Gastroesophageal sphincter (tissue), 4 donors: ENCODE measurements around the gene LAMA3. TPM values are rescaled to one million over a fixed set of nuclear protein-coding genes. Genes with fewer than 3 reads are reported as not detected.

Experiments used
- ATAC-seq: fragments of 150-250 bp; one replicate; pipeline ENCODE4 v1.9.1; 2016; ENCODE audit warnings: mild to moderate bottlenecking, moderate library complexity
- H3K27ac ChIP-seq, 4 donors: fragments of 200-600 bp; sonication (generic) in 3 of 4; 1 replicate in 3 of 4; 2 replicates in 1 of 4; pipeline ENCODE4 v1.5.1; 2016 to 2019
- H3K27me3 ChIP-seq: fragments of 200-600 bp; sonication (generic); one replicate; pipeline ENCODE4 v1.5.1; 2019
- H3K36me3 ChIP-seq, 2 donors: fragments of 200-600 bp; sonication (generic); one replicate each; pipeline ENCODE4 v1.5.1; 2019; ENCODE audit warnings: control low read depth in 1 of 2
- H3K4me1 ChIP-seq, 3 donors: fragments of 200-600 bp; sonication (generic); 1 replicate in 2 of 3; 2 replicates in 1 of 3; pipeline ENCODE4 v1.5.1; 2016 to 2019; ENCODE audit warnings: control low read depth in 2 of 3
- H3K4me3 ChIP-seq, 2 donors: fragments of 200-600 bp; sonication (generic); one replicate each; pipeline ENCODE4 v1.5.1; 2019; ENCODE audit warnings: mild to moderate bottlenecking in 1 of 2, moderate library complexity in 1 of 2
- H3K9me3 ChIP-seq, 3 donors: fragments of 200-600 bp; sonication (generic); one replicate each; pipeline ENCODE4 v1.5.1; 2017 to 2019; ENCODE audit warnings: control low read depth in 2 of 3
- EP300 ChIP-seq: sonication (generic); formaldehyde crosslinking; IDR thresholded peaks from one replicate; pipeline ENCODE4 v1.6.1; 2017; ENCODE audit warnings: antibody characterized with exemption, mild to moderate bottlenecking
- POLR2A ChIP-seq, 2 donors: fragments of 450-650 bp; IDR thresholded peaks; one replicate each; pipeline ENCODE4 v1.6.1; 2017; ENCODE audit warnings: antibody characterized with exemption in 2 of 2, mild to moderate bottlenecking in 2 of 2, moderate library complexity in 1 of 2
- POLR2AphosphoS5 ChIP-seq: sonication (generic); formaldehyde crosslinking; IDR thresholded peaks from one replicate; pipeline ENCODE4 v1.6.1; 2017; ENCODE audit warnings: antibody characterized with exemption
- WGBS, 2 donors: methylation state at CpG; one replicate each; pipeline ENCODE4 v1.1.5; 2018; ENCODE audit warnings: low coverage in 1 of 2; 5-methylcytosine and 5-hydroxymethylcytosine counted together
- total RNA-seq, 4 donors: library from RNA; depleted of rRNA; stranded (reverse); fragments of >200 nt; gene quantifications; one replicate each; pipeline ENCODE4 v1.1.0, GENCODE V29; 2016
- TF ChIP-seq, protein P1 (sequence below), 4 experiments: fragments of 200-600 bp in 2 of 4; fragments of 450-650 bp in 2 of 4; sonication (generic) in 1 of 4; IDR thresholded peaks; one replicate each; pipeline ENCODE4 v1.5.1; 2017 to 2019; ENCODE audit warnings: antibody characterized with exemption in 4 of 4, mild to moderate bottlenecking in 2 of 4, moderate library complexity in 2 of 4

The LAMA3 gene
- total RNA-seq, 4 donors from 2014 or later = 8.3 to 13.5 (median 9.5) TPM

DNA sequence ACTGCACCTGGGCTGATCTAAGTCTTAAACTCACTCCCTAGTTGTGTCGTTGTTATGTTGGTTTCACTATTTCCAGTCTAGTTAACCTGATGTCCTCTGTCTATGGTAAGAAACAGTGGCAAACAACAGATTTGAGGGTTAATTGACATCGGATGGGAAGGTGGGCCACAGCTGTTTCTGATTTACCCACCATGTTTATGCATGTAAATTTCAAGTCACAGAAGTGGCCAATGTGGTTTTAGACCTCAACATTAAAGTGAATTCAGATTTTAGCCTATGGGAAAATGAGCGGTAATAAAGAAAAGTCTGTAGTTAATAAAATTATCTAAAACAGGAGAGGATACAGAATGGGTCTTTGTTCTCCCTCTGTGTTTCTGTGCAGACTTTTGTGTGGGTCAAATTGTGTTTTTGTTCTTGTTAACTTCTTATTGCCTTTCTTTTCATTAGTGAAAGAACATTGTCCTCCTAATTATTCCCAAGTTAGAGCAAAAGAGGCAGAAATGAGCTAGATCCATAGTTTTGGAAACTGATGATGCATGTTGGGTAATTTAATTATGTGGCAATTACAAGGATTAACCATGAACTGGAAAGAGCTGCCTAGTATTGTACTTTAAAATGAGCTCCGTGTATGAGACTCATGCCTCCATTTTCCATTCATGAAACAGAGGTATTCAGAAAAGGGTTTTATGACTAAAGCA lies 83.2 kb downstream of the LAMA3 start:
- TF ChIP-seq POLR2AphosphoS5 = no peak
- no peak for TF ChIP-seq POLR2A (IDR thresholded peaks at IDR 0.05)
- TF ChIP-seq, protein P1, sequence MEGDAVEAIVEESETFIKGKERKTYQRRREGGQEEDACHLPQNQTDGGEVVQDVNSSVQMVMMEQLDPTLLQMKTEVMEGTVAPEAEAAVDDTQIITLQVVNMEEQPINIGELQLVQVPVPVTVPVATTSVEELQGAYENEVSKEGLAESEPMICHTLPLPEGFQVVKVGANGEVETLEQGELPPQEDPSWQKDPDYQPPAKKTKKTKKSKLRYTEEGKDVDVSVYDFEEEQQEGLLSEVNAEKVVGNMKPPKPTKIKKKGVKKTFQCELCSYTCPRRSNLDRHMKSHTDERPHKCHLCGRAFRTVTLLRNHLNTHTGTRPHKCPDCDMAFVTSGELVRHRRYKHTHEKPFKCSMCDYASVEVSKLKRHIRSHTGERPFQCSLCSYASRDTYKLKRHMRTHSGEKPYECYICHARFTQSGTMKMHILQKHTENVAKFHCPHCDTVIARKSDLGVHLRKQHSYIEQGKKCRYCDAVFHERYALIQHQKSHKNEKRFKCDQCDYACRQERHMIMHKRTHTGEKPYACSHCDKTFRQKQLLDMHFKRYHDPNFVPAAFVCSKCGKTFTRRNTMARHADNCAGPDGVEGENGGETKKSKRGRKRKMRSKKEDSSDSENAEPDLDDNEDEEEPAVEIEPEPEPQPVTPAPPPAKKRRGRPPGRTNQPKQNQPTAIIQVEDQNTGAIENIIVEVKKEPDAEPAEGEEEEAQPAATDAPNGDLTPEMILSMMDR (IDR thresholded peaks at IDR 0.05) = no peak
- no peak for TF ChIP-seq EP300
- H3K27ac ChIP-seq = no peak overlapping the region

DNA sequence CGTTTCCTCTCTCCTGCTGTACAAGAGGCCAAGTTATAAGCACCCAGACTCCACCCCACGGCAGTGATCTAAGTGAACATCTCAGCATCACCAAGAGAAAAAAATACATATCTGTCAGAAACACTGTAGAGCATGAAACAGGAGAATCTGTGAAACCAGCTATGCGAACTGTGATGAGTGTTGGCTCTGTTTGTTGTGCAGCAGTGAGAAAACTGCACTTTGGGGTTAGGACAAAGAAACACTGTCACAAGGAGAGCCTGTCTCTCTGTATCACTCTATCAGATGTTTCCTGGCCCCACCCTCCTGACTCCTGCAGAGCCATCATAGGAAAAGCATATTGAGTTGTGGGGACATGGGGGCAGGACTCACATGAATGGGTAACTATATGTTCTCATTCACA lies 87.1 kb downstream of the LAMA3 start:
- Histone ChIP-seq H3K27ac (no peak overlapping the region), H3K9me3 (no peaks in the 10 kb centered on the region), H3K4me1 (peaks cover 0 to 14% (median 0%) of the 10 kb centered on the region in 3 donors), H3K4me3 (no peak overlapping the region), H3K36me3 (no peaks in the 10 kb centered on the region), H3K27me3 (no peaks in the 10 kb centered on the region)
- TF ChIP-seq POLR2AphosphoS5 = no peak
- 49 to 71% methylated on average over 3 of the region's 3 CpGs for WGBS, 2 donors
- no peak for ATAC-seq

More for the DNA sequence above, 83.2 kb downstream of the LAMA3 start:
- no peak for ATAC-seq
- H3K27me3 ChIP-seq = no peaks in the 10 kb centered on the region
- H3K4me1 ChIP-seq = no peaks in the 10 kb centered on the region
- 59 to 61% methylated on average over 3 of the region's 4 CpGs for WGBS, 2 donors
- no peak overlapping the region for H3K4me3 ChIP-seq
- peaks cover 0 to 4% (median 0%) of the 10 kb centered on the region in 3 donors for H3K9me3 ChIP-seq
- no peaks in the 10 kb centered on the region for H3K36me3 ChIP-seq

DNA sequence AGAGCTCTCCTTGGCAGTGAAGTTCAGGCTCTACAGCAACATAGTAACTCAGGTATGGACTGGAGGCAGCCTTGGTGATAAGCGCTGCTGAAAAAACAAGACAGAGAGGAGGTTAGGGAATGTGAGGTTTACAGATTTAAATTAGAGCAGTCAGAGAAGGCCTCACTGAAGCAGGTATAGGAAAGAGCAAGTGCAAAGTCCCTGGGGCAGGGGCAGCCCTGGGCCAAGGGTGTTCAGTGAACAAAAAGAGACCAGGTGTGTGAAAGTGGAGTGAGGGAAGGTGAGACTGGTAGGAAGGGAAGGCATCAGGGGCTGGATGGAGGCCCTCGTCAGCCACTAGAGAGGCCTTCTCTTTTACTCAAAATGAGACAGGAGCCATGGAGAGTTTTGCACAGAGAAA lies 89.6 kb downstream of the LAMA3 start:
- Histone ChIP-seq H3K4me3 (no peak overlapping the region), H3K4me1 (peaks cover 0 to 14% (median 0%) of the 10 kb centered on the region in 3 donors), H3K27me3 (no peaks in the 10 kb centered on the region), H3K27ac (no peak overlapping the region), H3K9me3 (no peaks in the 10 kb centered on the region), H3K36me3 (no peaks in the 10 kb centered on the region)
- no peak for ATAC-seq
- 83 to 86% methylated on average over 1 to 2 of the region's 2 CpGs for WGBS, 2 donors
- no peak for TF ChIP-seq POLR2AphosphoS5
- no peak for TF ChIP-seq POLR2A (IDR thresholded peaks at IDR 0.05)
- no peak for TF ChIP-seq EP300
- TF ChIP-seq, protein P1 (IDR thresholded peaks at IDR 0.05) = no peak

GRCh38 chr18:23779696-23780303 lies 90.5 kb downstream of the LAMA3 start:
- no peak overlapping the region for H3K4me3 ChIP-seq
- peaks cover 0 to 14% (median 0%) of the 10 kb centered on the region in 3 donors for H3K4me1 ChIP-seq
- peaks cover 0 to 7% of the 10 kb centered on the region in 2 donors for H3K36me3 ChIP-seq
- peak overlapping the region in 3 of 4 donors; percentile 12 to 38 (median 38) for H3K27ac ChIP-seq
- TF ChIP-seq POLR2A (IDR thresholded peaks at IDR 0.05) (no peak), EP300 (no peak), POLR2AphosphoS5 (no peak)
- TF ChIP-seq, protein P1 (IDR thresholded peaks at IDR 0.05) = peak in 1 of 4 experiments; percentile 12
- peak; percentile 74 for ATAC-seq
- no peaks in the 10 kb centered on the region for H3K27me3 ChIP-seq
- WGBS, 2 donors = 40 to 53% methylated on average over 3 of the region's 5 CpGs
- no peaks in the 10 kb centered on the region for H3K9me3 ChIP-seq

GRCh38 chr18:23784832-23785245 lies 95.6 kb downstream of the LAMA3 start:
- Histone ChIP-seq H3K4me1 (peaks cover 0 to 8% (median 0%) of the 10 kb centered on the region in 3 donors), H3K9me3 (no peaks in the 10 kb centered on the region), H3K27ac (no peak overlapping the region), H3K4me3 (no peak overlapping the region), H3K36me3 (peaks cover 0 to 20% of the 10 kb centered on the region in 2 donors), H3K27me3 (no peaks in the 10 kb centered on the region)
- ATAC-seq = no peak
- 38% methylated on average over 1 of the region's 1 CpG; no CpG with 5 or more reads in 1 of the 2 donors for WGBS, 2 donors
- TF ChIP-seq EP300 (no peak), POLR2AphosphoS5 (no peak)
